HG02571 (cell line): Measurements from ENCODE around the gene LAYN.
A peak's percentile ranks its signal among the peaks of the same experiment; 100 is the strongest.

ENCODE experiments used
- ATAC-seq: cut with Tn5 transposase; IDR thresholded peaks from one replicate; pipeline ENCODE4 v1.9.1; 2021; ENCODE audit warnings: mild to moderate bottlenecking, moderate library complexity; ENCODE audit not compliant: unreplicated experiment

Gene LAYN

GRCh38 chr11:111591187-111591960 is 50.9 kb downstream of the LAYN start:
- no peak for ATAC-seq

- ATAC-seq = no peak
These were observed 52.0 kb downstream of the LAYN start for GRCh38 chr11:111592491-111592890.

GRCh38 chr11:111596319-111596718 is 55.8 kb downstream of the LAYN start:
- no peak for ATAC-seq

GRCh38 chr11:111598148-111598547 is 57.6 kb downstream of the LAYN start:
- no peak for ATAC-seq

GRCh38 chr11:111598559-111598958 is 58.0 kb downstream of the LAYN start:
- no peak for ATAC-seq

- no peak for ATAC-seq
These were observed 61.1 kb downstream of the LAYN start for GRCh38 chr11:111601636-111601978.

GRCh38 chr11:111601979-111602864 is 61.7 kb downstream of the LAYN start, which contains the start of gene SIK2:
Gene SIK2 (plus strand): TSS chr11:111602449. CDS start chr11:111602564, 115 bp downstream.
- ATAC-seq = peak; percentile 84

GRCh38 chr11:111602865-111603610 is 62.5 kb downstream of the LAYN start:
- no peak for ATAC-seq

GRCh38 chr11:111603611-111604130 is 63.2 kb downstream of the LAYN start:
- no peak for ATAC-seq

- ATAC-seq = no peak
These were observed 64.0 kb downstream of the LAYN start for GRCh38 chr11:111604392-111605009.

GRCh38 chr11:111605681-111606080 is 65.2 kb downstream of the LAYN start:
- no peak for ATAC-seq

GRCh38 chr11:111606986-111607385 is 66.5 kb downstream of the LAYN start:
- ATAC-seq = no peak

GRCh38 chr11:111607751-111608150 is 67.2 kb downstream of the LAYN start:
- ATAC-seq = no peak
